ENCODE results near the gene LRFN4. TPM values are rescaled to one million over a fixed set of nuclear protein-coding genes. Genes with fewer than 3 reads are reported as not detected.

LRFN4 gene
- total and polyA plus RNA-seq, 2 of the 13 experiments (the other 11 are each of a cell fraction or from before 2014, with no cell fraction given): 1.3 to 6.8 TPM

GRCh38 chr11:66906061-66906733, 49.3 kb downstream of the LRFN4 start (continued):
- no peak for TF ChIP-seq ZNF574 (CRISPR knock-in tag; IDR thresholded peaks at IDR 0.05)
- TF ChIP-seq PAXIP1 (CRISPR knock-in tag; conservative IDR thresholded peaks at IDR 0.05): peak; percentile 59
- no peak for TF ChIP-seq MAFG (CRISPR knock-in tag; IDR thresholded peaks at IDR 0.05)
- TF ChIP-seq HIVEP1 (CRISPR knock-in tag; IDR thresholded peaks at IDR 0.05): no peak
- no peak for TF ChIP-seq ZNF639 (CRISPR knock-in tag; conservative IDR thresholded peaks at IDR 0.05)
- TF ChIP-seq TEAD2 (CRISPR knock-in tag; IDR thresholded peaks at IDR 0.05): no peak
- no peak for TF ChIP-seq TOPORS (CRISPR knock-in tag; IDR thresholded peaks at IDR 0.05)
- no peak for TF ChIP-seq BCL3 (CRISPR knock-in tag; IDR thresholded peaks at IDR 0.05)
- peak; percentile 72; the same call in 1 of the 2 replicates for TF ChIP-seq MED1 (CRISPR knock-in tag; IDR thresholded peaks at IDR 0.05)
- TF ChIP-seq SMAD1 (CRISPR knock-in tag; IDR thresholded peaks at IDR 0.05; ENCODE audit: borderline replicate concordance, low read depth): no peak
- no peak for TF ChIP-seq FOXM1 (CRISPR knock-in tag; IDR thresholded peaks at IDR 0.05)
- 0 out of 2 replicates have a peak, but pooled peaks have one; percentile 45 for TF ChIP-seq ZNF891 (CRISPR knock-in tag; IDR thresholded peaks at IDR 0.05)
- no peak for TF ChIP-seq EHMT2 (IDR thresholded peaks at IDR 0.05; ENCODE audit: borderline replicate concordance, low read depth, low read length)
- peak; percentile 28; the same call in 1 of the 2 replicates for TF ChIP-seq SAFB2 (CRISPR knock-in tag; IDR thresholded peaks at IDR 0.05; ENCODE audit: borderline replicate concordance, low read depth)
- TF ChIP-seq POLR2G (IDR thresholded peaks at IDR 0.05; ENCODE audit: low read depth, low read length): peak; percentile 54
- no peak for TF ChIP-seq ZNF703 (CRISPR knock-in tag; IDR thresholded peaks at IDR 0.05; ENCODE audit: borderline replicate concordance)
- TF ChIP-seq ZNF841 (CRISPR knock-in tag; IDR thresholded peaks at IDR 0.05; ENCODE audit: borderline replicate concordance): no peak
